Activated CD4-positive, alpha-beta T cell treated with anti-CD3 and anti-CD28 coated beads, Interleukin-2, amount 50 U/mL, for 24 hours (primary cell): ENCODE results near the gene NAT10.

Experiments used
- DNase-seq, 2 donors: peaks; one replicate each; pipeline ENCODE4 v3.0.0-alpha.2; 2020; ENCODE audit warnings: low read depth in 1 of 2, low spot score in 1 of 2

Gene NAT10

GRCh38 chr11:34185926-34186841, 80.8 kb downstream of the NAT10 start:
- DNase-seq = no peak

- no peak for DNase-seq
Measured at GRCh38 chr11:34188181-34188580, 82.8 kb downstream of the NAT10 start.

- DNase-seq = no peak
Measured at GRCh38 chr11:34189191-34189590, 83.8 kb downstream of the NAT10 start.

GRCh38 chr11:34190192-34191139, 85.0 kb downstream of the NAT10 start:
- no peak for DNase-seq

- DNase-seq = no peak
Measured at GRCh38 chr11:34191578-34191977, 86.1 kb downstream of the NAT10 start.

GRCh38 chr11:34192481-34193401, 87.3 kb downstream of the NAT10 start:
- DNase-seq = no peak

GRCh38 chr11:34194576-34195335, 89.3 kb downstream of the NAT10 start:
- no peak for DNase-seq
